B cell (primary cell): ENCODE results near the gene STK24. TPM values are rescaled to one million over a fixed set of nuclear protein-coding genes. Genes with fewer than 3 reads are reported as not detected.

Experiments
- ATAC-seq: fragments of 200-7000 bp; cut with Tn5 transposase; one replicate; pipeline ENCODE4 v1.10.0; 2021; ENCODE audit warnings: low read depth, mild to moderate bottlenecking, moderate number of reproducible peaks, moderate library complexity
- CTCF ChIA-PET: fragments of 350-600 bp; sonication (Branson Sonifier 250); formaldehyde crosslinking; loops from one replicate; lab custom pipeline; 2021; ENCODE audit warnings: antibody characterized with exemption, inconsistent platforms; lab: Charles Lee
- POLR2A ChIA-PET: fragments of 350-600 bp; sonication (Branson Sonifier 250); formaldehyde crosslinking; loops from one replicate; lab custom pipeline; 2021; ENCODE audit warnings: antibody characterized with exemption; lab: Charles Lee
- DNase-seq: peaks from one replicate; pipeline ENCODE4 v3.0.0; 2013
- H2AFZ ChIP-seq: 2 replicates; pipeline ENCODE4 v1.6.1; 2012; ENCODE audit warnings: mild to moderate bottlenecking, low read depth, low read length; ENCODE audit not compliant: insufficient read depth, poor library complexity, severe bottlenecking
- H3K27ac ChIP-seq, 2 donors: 1 replicate in 1 of 2; 2 replicates in 1 of 2; pipeline ENCODE4 v1.5.1; 2012 to 2013; ENCODE audit warnings: low read length in 2 of 2, mild to moderate bottlenecking in 2 of 2, moderate library complexity in 1 of 2
- H3K27me3 ChIP-seq, 4 experiments: fragments of 200-600 bp in 1 of 4; sonication (generic) in 1 of 4; replicated peaks in 1 of 4; 1 replicate in 2 of 4; 2 replicates in 2 of 4; pipeline versions ENCODE4 v1.6.1 to v1.7.0; 2013 to 2016; ENCODE audit warnings: low read length in 3 of 4, mild to moderate bottlenecking in 2 of 4, mixed read lengths in 1 of 4, moderate library complexity in 1 of 4; ENCODE audit not compliant: insufficient read depth in 4 of 4, control insufficient read depth in 3 of 4; ENCODE audit errors: control extremely low read depth in 1 of 4
- H3K36me3 ChIP-seq, 2 experiments: replicated peaks in 1 of 2; 1 replicate in 1 of 2; 2 replicates in 1 of 2; pipeline versions ENCODE4 v1.6.1 to v1.7.1; 2013; ENCODE audit warnings: low read length in 1 of 2; ENCODE audit not compliant: insufficient read depth in 2 of 2, control insufficient read depth in 1 of 2; ENCODE audit errors: control extremely low read depth in 1 of 2, extremely low read depth in 1 of 2
- H3K4me1 ChIP-seq, 2 donors: fragments of 200-600 bp in 1 of 2; sonication (generic) in 1 of 2; 1 replicate in 1 of 2; 2 replicates in 1 of 2; pipeline versions ENCODE4 v1.5.1 to v1.6.1; 2013 to 2017; ENCODE audit warnings: low read length in 2 of 2; ENCODE audit not compliant: control insufficient read depth in 2 of 2, insufficient read depth in 2 of 2
- H3K4me2 ChIP-seq: replicated peaks from 2 replicates; pipeline ENCODE3; 2012; ENCODE audit warnings: mild to moderate bottlenecking, low read depth, low read length; ENCODE audit not compliant: poor library complexity, severe bottlenecking
- H3K4me3 ChIP-seq, 5 experiments: fragments of 200-600 bp in 1 of 5; sonication (generic) in 1 of 5; 1 replicate in 3 of 5; 2 replicates in 2 of 5; pipeline versions ENCODE4 v1.5.1 to v1.7.0; 2011 to 2016; ENCODE audit warnings: low read length in 4 of 5, mild to moderate bottlenecking in 4 of 5, low read depth in 2 of 5, control low read depth in 1 of 5, moderate library complexity in 1 of 5; ENCODE audit not compliant: insufficient read depth in 1 of 5; ENCODE audit errors: control extremely low read depth in 1 of 5, extremely low read depth in 1 of 5
- H3K79me2 ChIP-seq: fragments of 200-600 bp; sonication (generic); one replicate; pipeline ENCODE4 v1.6.0; 2016; ENCODE audit warnings: low read length; ENCODE audit not compliant: control insufficient read depth, insufficient read depth
- H3K9ac ChIP-seq: fragments of 200-600 bp; sonication (generic); 2 replicates; pipeline ENCODE4 v1.6.1; 2017; ENCODE audit warnings: mild to moderate bottlenecking, low read length, moderate library complexity
- H3K9me3 ChIP-seq, 3 donors: one replicate each; pipeline versions ENCODE4 v1.6.1 to v1.7.1; 2013; ENCODE audit warnings: low read length in 2 of 3; ENCODE audit not compliant: control insufficient read depth in 2 of 3, insufficient read depth in 1 of 3; ENCODE audit errors: control extremely low read depth in 1 of 3
- H4K20me1 ChIP-seq: 2 replicates; pipeline ENCODE4 v1.6.0; 2012; ENCODE audit warnings: mild to moderate bottlenecking, low read length; ENCODE audit not compliant: insufficient read depth, control insufficient read depth, poor library complexity, severe bottlenecking
- H3K27ac Mint-ChIP-seq: one replicate; pipeline ENCODE4 v1.8.0; 2021; ENCODE audit warnings: mixed read lengths
- H3K27me3 Mint-ChIP-seq: one replicate; pipeline ENCODE4 v1.8.0; 2021; ENCODE audit warnings: mixed read lengths
- H3K4me1 Mint-ChIP-seq: one replicate; pipeline ENCODE4 v1.8.0; 2021; ENCODE audit warnings: mixed read lengths
- H3K4me3 Mint-ChIP-seq: one replicate; pipeline ENCODE4 v1.8.0; 2021; ENCODE audit warnings: mixed read lengths
- H3K9me3 Mint-ChIP-seq: one replicate; pipeline ENCODE4 v1.8.0; 2022; ENCODE audit warnings: mixed read lengths; ENCODE audit not compliant: insufficient read depth
- CTCF ChIP-seq: fragments of 200-600 bp; IDR thresholded peaks from one replicate; pipeline ENCODE4 v1.8.0; 2022; ENCODE audit warnings: antibody characterized with exemption, mild to moderate bottlenecking
- EZH2 ChIP-seq: IDR thresholded peaks from 2 replicates; pipeline ENCODE4 v1.6.1; 2012; ENCODE audit warnings: borderline replicate concordance, low read depth, mild to moderate bottlenecking, moderate library complexity, low read length; ENCODE audit not compliant: insufficient read depth, poor library complexity, severe bottlenecking
- WGBS: methylation state at CpG from one replicate; pipeline ENCODE4 v1.1.5; 2013; ENCODE audit warnings: missing lambda C conversion rate; ENCODE audit not compliant: insufficient coverage; 5-methylcytosine and 5-hydroxymethylcytosine counted together
- intact Hi-C: fragments of 100-400 bp; cut with micrococcal nuclease; formaldehyde crosslinking; loops from one replicate; pipeline ENCODE4 v1.10.0; 2022
- polyA plus RNA-seq: library from polyadenylated mRNA; depleted of rRNA; stranded (reverse); fragments of >200 nt; gene quantifications from 2 replicates; pipeline ENCODE4 v1.2.3, GENCODE V29; 2012
- total RNA-seq, 2 donors: library from RNA; stranded (reverse); fragments of 120-200 nt in 1 of 2; gene quantifications; 1 replicate in 1 of 2; 2 replicates in 1 of 2; pipeline versions ENCODE4 v1.2.3 to v1.2.4, GENCODE V29; 2013 to 2022

Gene STK24
- total and polyA plus RNA-seq, 2 donors (not counting 1 experiment from before 2014, with no cell fraction given) = 47.2 to 117 TPM

DNA sequence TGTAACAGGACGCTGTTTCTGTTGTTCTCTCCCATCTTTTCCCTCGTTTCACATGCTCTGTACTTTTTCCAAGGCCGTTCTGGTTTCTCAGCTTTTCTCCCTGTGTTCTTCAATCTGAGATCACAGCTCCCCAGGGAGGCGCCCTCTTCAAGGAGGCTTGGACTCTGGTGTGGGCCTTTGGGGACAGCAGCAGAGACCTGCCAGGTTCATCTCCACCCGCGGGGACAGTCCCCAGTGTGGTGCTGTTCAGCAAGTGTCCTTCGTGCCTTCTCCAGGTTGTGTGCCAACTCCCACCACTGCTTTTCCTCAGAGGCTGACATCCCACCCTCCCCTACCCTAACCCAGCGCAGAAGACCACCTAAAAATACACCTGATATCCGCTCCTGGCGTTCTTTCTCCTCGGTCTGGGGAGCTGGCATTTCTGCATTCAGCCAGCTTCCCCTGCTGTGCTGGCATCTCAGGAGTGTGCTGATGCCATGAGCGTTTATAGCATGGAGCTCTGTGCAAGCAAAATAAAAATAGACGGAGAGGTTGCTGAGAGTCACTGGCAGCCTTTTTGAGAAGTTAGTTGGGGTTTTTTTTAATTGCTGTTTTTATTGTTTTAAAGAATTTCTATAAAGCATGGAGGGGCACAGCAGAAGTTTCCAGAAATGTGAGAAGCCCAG lies 149.4 kb downstream of the STK24 start:
- CTCF ChIA-PET = interaction anchor here (0.7 to 1.6 kb wide), 2 partner anchors 18 to 1079 kb away, joined by 3 to 4 read pairs; no protein-coding TSS in a partner anchor
- Histone ChIP-seq H3K4me2 (no peak overlapping the region), H3K9me3 (no peaks in the 10 kb centered on the region), H3K27me3 (peaks cover 0 to 8% (median 0%) of the 10 kb centered on the region in 4 experiments), H3K79me2 (no peaks in the 10 kb centered on the region), H3K4me3 (no peak overlapping the region), H3K36me3 (no peaks in the 10 kb centered on the region), H3K9ac (no peak overlapping the region), H4K20me1 (no peaks in the 10 kb centered on the region), H3K4me1 (no peaks in the 10 kb centered on the region), H2AFZ (no peak overlapping the region), H3K27ac (no peak overlapping the region)
- no peak overlapping the region for H3K4me3 Mint-ChIP-seq
- TF ChIP-seq CTCF (no peak), EZH2 (no peak)
- 89% methylated on average over 13 of the region's 13 CpGs for WGBS
- no peaks in the 10 kb centered on the region for H3K9me3 Mint-ChIP-seq
- H3K27me3 Mint-ChIP-seq = peaks cover 31% of the 10 kb centered on the region
- H3K4me1 Mint-ChIP-seq = no peaks in the 10 kb centered on the region
- POLR2A ChIA-PET = no interaction called here
- intact Hi-C loops = no loop called here
- ATAC-seq (no peak), DNase-seq (no peak)
- H3K27ac Mint-ChIP-seq = no peak overlapping the region

DNA sequence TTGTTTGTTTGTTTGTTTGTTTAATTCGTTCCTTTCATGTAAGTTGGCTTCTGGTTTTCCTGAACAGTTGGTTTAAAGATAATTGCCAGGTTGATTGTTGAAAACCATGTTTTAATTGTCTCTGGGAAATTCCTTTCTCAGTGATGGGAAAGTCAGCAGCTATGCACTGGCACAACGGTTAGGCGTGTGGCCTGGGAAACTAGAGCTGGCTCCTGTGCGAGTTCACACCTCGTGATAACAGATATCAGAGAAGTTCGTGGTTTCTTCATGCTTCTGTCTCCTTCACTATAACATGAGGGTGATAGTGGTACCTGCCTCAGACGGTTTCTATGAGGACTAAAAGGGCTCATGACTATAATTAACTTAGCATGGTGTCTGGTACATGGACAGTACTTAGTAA lies 153.5 kb downstream of the STK24 start:
- no peak overlapping the region for H3K4me3 ChIP-seq
- H3K9me3 ChIP-seq = peaks cover 0 to 2% (median 0%) of the 10 kb centered on the region in 3 donors
- intact Hi-C loops = no loop called here
- Mint-ChIP-seq H3K27me3 (peaks cover 9% of the 10 kb centered on the region), H3K4me3 (no peak overlapping the region), H3K9me3 (no peaks in the 10 kb centered on the region), H3K27ac (no peak overlapping the region), H3K4me1 (no peaks in the 10 kb centered on the region)
- no peaks in the 10 kb centered on the region for H4K20me1 ChIP-seq
- H3K36me3 ChIP-seq = no peaks in the 10 kb centered on the region
- ChIA-PET CTCF (interaction anchor here (2.2 kb wide), 1 partner anchor 22 kb away, joined by 6 read pairs; no protein-coding TSS in a partner anchor), POLR2A (no interaction called here)
- no peak for TF ChIP-seq CTCF
- no peak overlapping the region for H3K4me2 ChIP-seq
- ATAC-seq (no peak), DNase-seq (no peak)
- no peak overlapping the region for H3K27ac ChIP-seq
- H3K4me1 ChIP-seq = no peaks in the 10 kb centered on the region
- H2AFZ ChIP-seq = no peak overlapping the region
- no peaks in the 10 kb centered on the region for H3K79me2 ChIP-seq
- H3K27me3 ChIP-seq = peaks cover 0 to 4% (median 0%) of the 10 kb centered on the region in 4 experiments
- WGBS = 92% methylated on average over 5 of the region's 7 CpGs
- no peak overlapping the region for H3K9ac ChIP-seq
